Measurements from ENCODE around the gene NPAS3.

NPAS3 gene

DNA sequence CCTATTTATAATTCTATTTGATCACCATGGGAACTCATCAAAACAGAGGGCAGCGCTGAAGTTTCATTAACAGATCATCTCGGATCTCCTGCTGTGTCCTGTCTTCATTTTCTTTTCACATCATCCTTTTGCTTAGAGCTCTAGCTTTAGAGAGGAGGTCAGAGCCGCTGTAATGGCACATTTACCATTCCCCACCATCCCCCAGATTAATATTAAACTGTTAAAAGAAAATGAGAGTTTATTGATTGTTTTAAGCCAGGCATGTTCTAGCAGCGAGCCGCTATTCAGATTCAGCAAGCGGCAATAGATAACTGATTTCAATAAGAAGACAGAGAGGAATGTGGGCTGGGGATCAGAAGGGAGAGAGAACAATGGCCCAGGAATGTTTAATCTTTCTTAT lies 703.4 kb downstream of the NPAS3 start:
- TF ChIP-seq, protein P1, sequence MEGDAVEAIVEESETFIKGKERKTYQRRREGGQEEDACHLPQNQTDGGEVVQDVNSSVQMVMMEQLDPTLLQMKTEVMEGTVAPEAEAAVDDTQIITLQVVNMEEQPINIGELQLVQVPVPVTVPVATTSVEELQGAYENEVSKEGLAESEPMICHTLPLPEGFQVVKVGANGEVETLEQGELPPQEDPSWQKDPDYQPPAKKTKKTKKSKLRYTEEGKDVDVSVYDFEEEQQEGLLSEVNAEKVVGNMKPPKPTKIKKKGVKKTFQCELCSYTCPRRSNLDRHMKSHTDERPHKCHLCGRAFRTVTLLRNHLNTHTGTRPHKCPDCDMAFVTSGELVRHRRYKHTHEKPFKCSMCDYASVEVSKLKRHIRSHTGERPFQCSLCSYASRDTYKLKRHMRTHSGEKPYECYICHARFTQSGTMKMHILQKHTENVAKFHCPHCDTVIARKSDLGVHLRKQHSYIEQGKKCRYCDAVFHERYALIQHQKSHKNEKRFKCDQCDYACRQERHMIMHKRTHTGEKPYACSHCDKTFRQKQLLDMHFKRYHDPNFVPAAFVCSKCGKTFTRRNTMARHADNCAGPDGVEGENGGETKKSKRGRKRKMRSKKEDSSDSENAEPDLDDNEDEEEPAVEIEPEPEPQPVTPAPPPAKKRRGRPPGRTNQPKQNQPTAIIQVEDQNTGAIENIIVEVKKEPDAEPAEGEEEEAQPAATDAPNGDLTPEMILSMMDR (IDR thresholded peaks at IDR 0.05; ENCODE audit: borderline replicate concordance, insufficient read depth, low read depth, low read length), result no peak
- H3K4me3 ChIP-seq (ENCODE audit: low read depth, low read length), result no peak overlapping the region

DNA sequence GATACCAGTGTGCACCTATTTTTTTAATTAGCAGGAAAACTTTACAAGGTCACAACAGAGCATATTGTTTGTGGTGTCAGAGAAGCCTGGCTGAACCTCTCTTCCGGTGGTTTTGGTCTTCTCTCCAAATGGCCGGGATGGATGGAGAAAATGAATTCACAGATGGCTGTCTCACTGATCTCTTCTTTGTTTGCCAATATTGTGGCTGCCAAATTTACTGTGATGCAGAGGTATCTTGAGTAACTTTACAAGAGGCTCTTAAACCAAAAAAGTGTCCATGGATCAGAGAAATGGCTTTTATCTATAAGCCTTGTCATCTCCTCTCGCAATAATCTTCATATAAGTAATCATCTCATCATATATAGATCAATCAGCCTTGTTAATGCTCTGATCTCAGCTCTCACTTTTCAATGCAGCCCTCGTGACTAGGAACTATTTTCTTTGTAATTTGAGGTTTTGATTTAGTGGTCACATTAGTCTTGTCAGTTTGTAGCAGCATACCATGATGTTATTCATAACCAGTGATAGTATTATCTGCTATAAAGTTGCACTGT lies 704.1 kb downstream of the NPAS3 start:
- TF ChIP-seq, protein P1 (IDR thresholded peaks at IDR 0.05; ENCODE audit: borderline replicate concordance, insufficient read depth, low read depth, low read length), result no peak
- H3K4me3 ChIP-seq (ENCODE audit: low read depth, low read length), result no peak overlapping the region

DNA sequence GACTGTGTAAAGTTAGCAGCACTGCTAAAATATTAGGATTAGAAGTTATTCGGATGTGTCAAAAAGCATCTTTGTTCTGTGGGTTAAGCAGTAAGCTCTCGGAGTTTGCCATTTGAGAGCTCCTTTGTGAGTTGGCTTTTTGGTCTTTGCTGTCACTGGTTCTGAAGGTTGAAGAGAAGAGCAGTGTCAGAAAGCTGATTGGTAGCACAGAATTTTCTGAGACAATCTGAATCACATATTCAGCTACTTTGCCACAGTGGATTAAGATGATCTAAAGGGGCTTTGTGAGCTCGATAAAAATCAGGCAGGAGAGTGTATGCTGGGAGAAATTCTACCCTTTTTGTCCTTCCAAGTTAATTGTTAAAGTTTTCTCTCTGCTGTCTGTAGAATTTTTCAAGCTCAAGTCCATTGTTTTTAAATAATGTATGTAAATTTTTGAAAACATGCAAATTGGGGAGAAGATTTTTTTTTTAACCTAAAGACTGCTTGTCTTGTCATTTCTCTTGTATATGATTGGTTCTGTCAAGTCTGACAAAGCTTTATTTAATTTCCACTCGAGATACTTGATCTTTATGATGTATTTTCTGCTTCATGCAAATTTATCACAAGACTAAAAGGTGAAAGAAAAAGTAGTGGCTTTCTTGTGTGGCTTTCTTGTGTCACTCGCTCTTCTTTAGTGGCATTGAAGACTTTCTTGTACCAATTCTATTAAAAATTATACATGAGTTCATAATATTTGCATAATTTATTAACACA lies 704.9 kb downstream of the NPAS3 start:
- TF ChIP-seq, protein P1 (IDR thresholded peaks at IDR 0.05; ENCODE audit: borderline replicate concordance, insufficient read depth, low read depth, low read length), result no peak
- no peak overlapping the region for H3K4me3 ChIP-seq (ENCODE audit: low read depth, low read length)

DNA sequence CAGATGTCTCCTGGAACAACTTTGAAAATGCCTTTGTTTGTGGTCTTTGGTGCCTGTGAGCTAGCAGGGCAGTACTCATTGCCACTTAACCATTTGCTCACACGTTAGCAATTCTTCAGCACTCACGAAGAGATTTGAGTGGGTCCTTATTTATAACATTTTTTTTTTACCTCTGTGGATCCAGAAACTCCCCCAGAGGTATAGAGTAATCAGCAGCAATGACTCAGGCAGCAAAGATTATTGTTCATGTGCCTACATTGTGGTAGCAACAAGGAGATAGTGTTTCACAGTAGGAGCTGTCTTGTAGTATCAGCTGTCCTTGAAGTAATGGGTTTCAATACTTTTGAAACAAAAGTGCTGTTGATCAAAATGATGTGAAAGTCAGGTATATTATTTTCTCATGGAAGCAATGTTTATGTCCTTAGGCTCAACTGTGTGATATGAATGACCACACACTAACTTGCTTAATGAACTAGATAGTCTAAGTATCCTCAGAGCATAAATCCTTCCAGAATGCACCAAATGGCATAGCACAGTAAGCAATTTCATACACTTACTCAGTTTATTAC lies 708.1 kb downstream of the NPAS3 start:
- no peak overlapping the region for H3K4me3 ChIP-seq (ENCODE audit: low read depth, low read length)
- TF ChIP-seq, protein P1 (IDR thresholded peaks at IDR 0.05; ENCODE audit: borderline replicate concordance, insufficient read depth, low read depth, low read length), result no peak

DNA sequence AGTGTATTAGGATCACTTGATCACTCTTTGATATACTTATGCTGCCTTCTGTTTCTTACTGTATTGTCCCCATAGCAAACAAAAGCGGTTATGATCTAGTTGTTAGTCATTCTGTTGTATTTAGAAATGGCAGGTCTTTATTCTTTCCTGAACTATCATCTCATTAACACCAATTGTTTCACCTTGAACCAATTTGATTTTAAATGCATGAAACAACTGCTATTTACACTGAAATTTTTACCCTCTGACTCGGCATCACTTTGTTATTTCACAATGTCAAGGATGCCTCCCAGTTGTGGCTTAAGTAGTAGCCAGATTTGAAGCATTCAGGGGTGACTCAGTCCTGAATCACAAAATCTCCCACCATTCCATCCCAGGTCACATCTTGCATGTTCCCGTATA lies 708.7 kb downstream of the NPAS3 start:
- no peak overlapping the region for H3K4me3 ChIP-seq (ENCODE audit: low read depth, low read length)
- TF ChIP-seq, protein P1 (IDR thresholded peaks at IDR 0.05; ENCODE audit: borderline replicate concordance, insufficient read depth, low read depth, low read length), result no peak

DNA sequence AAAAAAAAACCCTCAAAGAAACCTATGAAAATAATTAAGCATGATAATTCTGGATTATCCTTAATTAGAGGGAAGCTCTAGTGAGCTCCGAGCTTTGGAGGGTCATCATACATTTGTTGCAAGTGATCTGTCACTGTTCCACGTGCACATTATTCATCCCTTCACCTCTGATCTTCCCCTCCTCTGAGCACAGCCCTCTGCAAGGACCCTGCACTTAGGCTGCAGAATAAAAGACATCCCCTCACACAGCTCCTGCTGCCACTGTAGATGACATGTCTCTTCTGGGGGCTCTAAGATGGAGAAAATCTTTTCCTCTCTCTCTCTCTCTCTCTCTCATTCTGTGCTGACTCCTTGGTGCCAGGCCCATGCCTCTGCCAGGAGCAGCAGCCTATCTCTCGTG lies 711.8 kb downstream of the NPAS3 start:
- TF ChIP-seq, protein P1 (IDR thresholded peaks at IDR 0.05; ENCODE audit: borderline replicate concordance, insufficient read depth, low read depth, low read length), result no peak
- H3K4me3 ChIP-seq (ENCODE audit: low read depth, low read length), result no peak overlapping the region

Measured in GM12875 (cell line).